Stimulated activated CD4-positive, alpha-beta T cell treated with anti-CD3 and anti-CD28 coated beads, Interleukin-2, amount 100 ng/mL, for 24 hours (primary cell): ENCODE measurements around the gene VIL1.

Experiments
- DNase-seq, 2 donors: peaks; one replicate each; pipeline ENCODE4 v3.0.0-alpha.2; 2020

VIL1 gene

GRCh38 chr2:218406949-218407618, 11.8 kb upstream of the VIL1 start:
- peak; percentile 63 to 73 for DNase-seq

- DNase-seq, result no peak
These were observed 11.2 kb upstream of the VIL1 start for GRCh38 chr2:218407717-218408116.

- no peak for DNase-seq
These were observed 604 bp upstream of the VIL1 start for GRCh38 chr2:218418321-218418716.

GRCh38 chr2:218419630-218420216, 800 bp downstream of the VIL1 start:
- no peak for DNase-seq

- no peak for DNase-seq
These were observed 2.1 kb downstream of the VIL1 start for GRCh38 chr2:218421027-218421426.

- no peak for DNase-seq
These were observed 3.6 kb downstream of the VIL1 start for GRCh38 chr2:218422403-218423086.

GRCh38 chr2:218423584-218423983, 4.7 kb downstream of the VIL1 start:
- no peak for DNase-seq

- no peak for DNase-seq
These were observed 6.6 kb downstream of the VIL1 start for GRCh38 chr2:218425531-218425930.

- DNase-seq, result no peak
These were observed 8.8 kb downstream of the VIL1 start for GRCh38 chr2:218427741-218428140.

GRCh38 chr2:218428846-218429558, 10.1 kb downstream of the VIL1 start:
- no peak for DNase-seq

- DNase-seq, result no peak
These were observed 11.2 kb downstream of the VIL1 start for GRCh38 chr2:218429911-218430692.

- no peak for DNase-seq
These were observed 11.8 kb downstream of the VIL1 start for GRCh38 chr2:218430721-218431120.

- no peak for DNase-seq
These were observed 13.0 kb downstream of the VIL1 start for GRCh38 chr2:218431878-218432277.

GRCh38 chr2:218432676-218433365, 13.9 kb downstream of the VIL1 start:
- no peak for DNase-seq

- DNase-seq, result no peak
These were observed 15.5 kb downstream of the VIL1 start for GRCh38 chr2:218434456-218434855.

GRCh38 chr2:218435003-218435982, 16.4 kb downstream of the VIL1 start:
- no peak for DNase-seq

- no peak for DNase-seq
These were observed 18.1 kb downstream of the VIL1 start for GRCh38 chr2:218436992-218437391.

GRCh38 chr2:218437969-218438368, 19.0 kb downstream of the VIL1 start:
- no peak for DNase-seq

GRCh38 chr2:218438596-218438995, 19.7 kb downstream of the VIL1 start:
- DNase-seq, result no peak

GRCh38 chr2:218444692-218445357, 25.9 kb downstream of the VIL1 start:
- no peak for DNase-seq
